HL-60 (cell line): ENCODE results near the gene PABPN1.

ENCODE experiments used
- DNase-seq, 2 experiments: peaks; one replicate each; pipeline ENCODE4 v3.0.0-alpha.2; 2010 to 2020; ENCODE audit warnings: low read depth in 1 of 2, low spot score in 1 of 2
- H3K27ac ChIP-seq: fragments of 250-450 bp; sonication (Bioruptor Pico); replicated peaks from 2 replicates; pipeline ENCODE4 v1.5.1; 2020; ENCODE audit warnings: mild to moderate bottlenecking, moderate library complexity
- H3K27me3 ChIP-seq: fragments of 250-450 bp; sonication (Bioruptor Pico); 2 replicates; pipeline ENCODE4 v1.5.1; 2021; ENCODE audit warnings: mild to moderate bottlenecking, moderate library complexity; ENCODE audit not compliant: insufficient read depth, poor library complexity, severe bottlenecking
- H3K4me3 ChIP-seq: replicated peaks from 2 replicates; pipeline ENCODE4 v1.5.1; 2011; ENCODE audit warnings: mild to moderate bottlenecking, control low read depth, low read length; ENCODE audit not compliant: insufficient read depth
- GABPA ChIP-seq: IDR thresholded peaks from 2 replicates; pipeline ENCODE4 v1.6.1; 2012; ENCODE audit warnings: low read depth
- POLR2AphosphoS5 ChIP-seq: IDR thresholded peaks from 2 replicates; pipeline ENCODE4 v1.6.1; 2012; ENCODE audit warnings: low read depth
- REST ChIP-seq: IDR thresholded peaks from 2 replicates; pipeline ENCODE4 v1.6.1; 2012; ENCODE audit warnings: low read depth; ENCODE audit not compliant: insufficient replicate concordance
- SPI1 ChIP-seq: IDR thresholded peaks from 2 replicates; pipeline ENCODE4 v1.6.1; 2012; ENCODE audit warnings: low read depth, mild to moderate bottlenecking, borderline replicate concordance
- TF ChIP-seq, protein P1 (sequence below): IDR thresholded peaks from one replicate; pipeline ENCODE4 v1.5.1; 2011; ENCODE audit warnings: low read length, control low read depth, inconsistent platforms; ENCODE audit not compliant: insufficient read depth

Gene PABPN1

GRCh38 chr14:23301288-23301968 lies 19.8 kb upstream of the PABPN1 start:
- H3K27me3 ChIP-seq: no peaks in the 10 kb centered on the region
- peak overlapping the region; percentile 91 for H3K27ac ChIP-seq
- TF ChIP-seq REST: no peak
- TF ChIP-seq, protein P1, sequence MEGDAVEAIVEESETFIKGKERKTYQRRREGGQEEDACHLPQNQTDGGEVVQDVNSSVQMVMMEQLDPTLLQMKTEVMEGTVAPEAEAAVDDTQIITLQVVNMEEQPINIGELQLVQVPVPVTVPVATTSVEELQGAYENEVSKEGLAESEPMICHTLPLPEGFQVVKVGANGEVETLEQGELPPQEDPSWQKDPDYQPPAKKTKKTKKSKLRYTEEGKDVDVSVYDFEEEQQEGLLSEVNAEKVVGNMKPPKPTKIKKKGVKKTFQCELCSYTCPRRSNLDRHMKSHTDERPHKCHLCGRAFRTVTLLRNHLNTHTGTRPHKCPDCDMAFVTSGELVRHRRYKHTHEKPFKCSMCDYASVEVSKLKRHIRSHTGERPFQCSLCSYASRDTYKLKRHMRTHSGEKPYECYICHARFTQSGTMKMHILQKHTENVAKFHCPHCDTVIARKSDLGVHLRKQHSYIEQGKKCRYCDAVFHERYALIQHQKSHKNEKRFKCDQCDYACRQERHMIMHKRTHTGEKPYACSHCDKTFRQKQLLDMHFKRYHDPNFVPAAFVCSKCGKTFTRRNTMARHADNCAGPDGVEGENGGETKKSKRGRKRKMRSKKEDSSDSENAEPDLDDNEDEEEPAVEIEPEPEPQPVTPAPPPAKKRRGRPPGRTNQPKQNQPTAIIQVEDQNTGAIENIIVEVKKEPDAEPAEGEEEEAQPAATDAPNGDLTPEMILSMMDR: peak; percentile 21
- peak overlapping the region; percentile 68 for H3K4me3 ChIP-seq
- peak; percentile 95 to 98 for DNase-seq

DNA sequence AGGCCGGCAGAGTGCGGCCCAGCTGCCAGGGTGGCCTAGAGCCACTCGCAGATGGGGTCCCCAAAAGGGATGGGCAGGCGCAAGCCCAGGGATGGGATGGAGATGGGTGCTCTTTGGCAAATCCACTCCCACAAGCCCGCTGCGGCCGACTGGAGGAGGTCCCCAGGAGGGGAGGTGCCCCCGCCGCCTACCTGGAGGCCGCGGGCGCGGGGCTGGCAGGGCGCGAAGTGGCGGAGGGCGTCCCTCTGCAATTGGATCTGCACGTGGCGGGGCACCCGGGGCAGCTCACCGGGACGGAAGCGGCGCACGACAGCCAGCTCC lies 19.3 kb upstream of the PABPN1 start:
- no peak for DNase-seq
- no peaks in the 10 kb centered on the region for H3K27me3 ChIP-seq
- TF ChIP-seq POLR2AphosphoS5 (peak; percentile 76), GABPA (no peak), REST (peak; percentile 33), SPI1 (no peak)
- TF ChIP-seq, protein P1: no peak
- H3K27ac ChIP-seq: peak overlapping the region; percentile 86
- peak overlapping the region; percentile 68 for H3K4me3 ChIP-seq

GRCh38 chr14:23302290-23303225 lies 18.7 kb upstream of the PABPN1 start, which contains the start of gene PPP1R3E:
TSS of gene PPP1R3E (minus strand) at chr14:23302859. CDS start at chr14:23302576, 283 bp downstream.
- peak within 1 kb of the TSS; percentile 68 for H3K4me3 ChIP-seq
- peak in 1 of 2 experiments; percentile 65 for DNase-seq
- H3K27ac ChIP-seq: peak within 1 kb of the TSS; percentile 86
- no peak for TF ChIP-seq GABPA
- TF ChIP-seq, protein P1: no peak
- no peak for TF ChIP-seq SPI1
- no peak; the same call in 1 of the 2 replicates for TF ChIP-seq POLR2AphosphoS5
- no peak for TF ChIP-seq REST
- H3K27me3 ChIP-seq: no peaks in the 10 kb centered on the region
